K562 (cell line): ENCODE data around the gene RREB1. TPM values are rescaled to one million over a fixed set of nuclear protein-coding genes. Genes with fewer than 3 reads are reported as not detected.

Source experiments
- ATAC-seq: fragments of 200-7000 bp; cut with Tn5 transposase; 3 replicates; pipeline ENCODE4 v1.9.1; 2020; ENCODE audit warnings: moderate library complexity
- BruUV-seq: library from RNA; stranded (reverse); fragments of 400-500 nt; replicated peaks from 2 replicates; lab custom pipeline; 2021; lab: Mats Ljungman, UMichigan
- CTCF ChIA-PET: fragments of 300-600 bp; formaldehyde crosslinking; extraction: SDS; loops from one replicate; lab custom pipeline; 2021; ENCODE audit warnings: low intra/inter-chr PET ratio; lab: Yijun Ruan, JAX
- POLR2A ChIA-PET: fragments of 300-600, 350-650 bp; sonication (Branson Sonifier 250); formaldehyde crosslinking; extraction: SDS; loops from one replicate; lab custom pipeline; 2021; ENCODE audit warnings: antibody characterized with exemption, inconsistent platforms; lab: Yijun Ruan, JAX
- DNase-seq, 4 experiments: peaks; one replicate each; pipeline versions ENCODE4 v3.0.0 to v3.0.0-alpha.2; 2011 to 2018; ENCODE audit warnings: low spot score in 3 of 4, mixed read lengths in 3 of 4; ENCODE audit errors: extremely low read depth in 1 of 4
- FAIRE-seq: peaks from 2 replicates; lab custom pipeline; 2011; peaks lifted over from hg19 to GRCh38; lab: Jason Lieb, UNC
- H2AFZ ChIP-seq: 2 replicates; pipeline ENCODE4 v1.6.0; 2011; ENCODE audit warnings: low read depth, low read length, control low read depth, inconsistent platforms
- H3K27ac ChIP-seq: fragments of 200-600 bp; 3 replicates; pipeline ENCODE4 v1.8.0; 2011; ENCODE audit warnings: low read depth, mild to moderate bottlenecking, control low read depth, inconsistent platforms, low read length, moderate library complexity, mixed read lengths; ENCODE audit errors: extremely low read depth
- H3K27me3 ChIP-seq, 2 experiments: fragments of 300-600 bp in 1 of 2; 2 replicates in 1 of 2; 3 replicates in 1 of 2; pipeline versions ENCODE4 v1.6.0 to v1.8.0; 2011; ENCODE audit warnings: inconsistent platforms in 2 of 2, low read length in 2 of 2, mild to moderate bottlenecking in 1 of 2, mixed read lengths in 1 of 2, moderate library complexity in 1 of 2; ENCODE audit not compliant: control insufficient read depth in 2 of 2, insufficient read depth in 2 of 2
- H3K36me3 ChIP-seq: fragments of 300-600 bp; 3 replicates; pipeline ENCODE4 v1.8.0; 2011; ENCODE audit warnings: mild to moderate bottlenecking, low read length, inconsistent platforms; ENCODE audit not compliant: control insufficient read depth, insufficient read depth
- H3K4me1 ChIP-seq, 2 experiments: fragments of 200-600 bp in 1 of 2; replicated peaks in 1 of 2; 2 replicates in 1 of 2; 3 replicates in 1 of 2; pipeline versions ENCODE4 v1.5.1 to v1.8.0; 2011; ENCODE audit warnings: inconsistent platforms in 2 of 2, low read length in 2 of 2, mild to moderate bottlenecking in 1 of 2, mixed read lengths in 1 of 2, moderate library complexity in 1 of 2; ENCODE audit not compliant: control insufficient read depth in 2 of 2, insufficient read depth in 2 of 2
- H3K4me2 ChIP-seq: 2 replicates; pipeline ENCODE4 v1.6.1; 2011; ENCODE audit warnings: low read length, control low read depth, inconsistent platforms, mixed read lengths; ENCODE audit not compliant: insufficient read depth
- H3K4me3 ChIP-seq: fragments of 200-600 bp; sonication (generic), shearing (Covaris generic); 2 replicates; pipeline ENCODE4 v1.5.1; 2016; ENCODE audit warnings: control low read depth, inconsistent platforms
- H3K79me2 ChIP-seq: fragments of 200-600 bp; 3 replicates; pipeline ENCODE4 v1.8.0; 2011; ENCODE audit warnings: low read length, inconsistent platforms; ENCODE audit not compliant: control insufficient read depth, insufficient read depth
- H3K9ac ChIP-seq, 2 experiments: 2 replicates each; pipeline versions ENCODE4 v1.6.0 to v1.6.1; 2011; ENCODE audit warnings: low read depth in 2 of 2, low read length in 2 of 2, control low read depth in 1 of 2, inconsistent platforms in 1 of 2, mild to moderate bottlenecking in 1 of 2, mixed read lengths in 1 of 2; ENCODE audit not compliant: insufficient read depth in 1 of 2
- H3K9me1 ChIP-seq: one replicate; pipeline ENCODE4 v1.6.0; 2011; ENCODE audit warnings: inconsistent platforms, mild to moderate bottlenecking, low read length, moderate library complexity; ENCODE audit not compliant: control insufficient read depth, insufficient read depth
- H3K9me3 ChIP-seq: replicated peaks from 2 replicates; pipeline ENCODE4 v1.5.1; 2011; ENCODE audit warnings: low read depth, low read length, inconsistent platforms; ENCODE audit not compliant: control insufficient read depth, insufficient read depth
- H4K20me1 ChIP-seq: replicated peaks from 2 replicates; pipeline ENCODE4 v1.6.1; 2011; ENCODE audit warnings: low read length, inconsistent platforms, mixed read lengths; ENCODE audit not compliant: control insufficient read depth, insufficient read depth
- CREM ChIP-seq: IDR thresholded peaks from 2 replicates; pipeline ENCODE4 v1.6.1; 2014; ENCODE audit warnings: antibody characterized with exemption, low read depth
- FOSL1 ChIP-seq: fragments of 200-800 bp; sonication (Bioruptor generic); conservative IDR thresholded peaks from 2 replicates; pipeline ENCODE4 v1.6.1; 2016; ENCODE audit warnings: missing genetic modification characterization, missing compliant biosample characterization
- HDAC1 ChIP-seq, 2 experiments: fragments of 450-650 bp; IDR thresholded peaks; 2 replicates each; pipeline ENCODE4 v1.6.1; 2016 to 2017; ENCODE audit warnings: inconsistent platforms in 1 of 2, mild to moderate bottlenecking in 1 of 2, moderate library complexity in 1 of 2
- JUND ChIP-seq, 2 experiments: IDR thresholded peaks; 2 replicates in 1 of 2; 3 replicates in 1 of 2; pipeline ENCODE4 v1.6.1; 2011; ENCODE audit warnings: borderline replicate concordance in 2 of 2, low read depth in 2 of 2, low read length in 2 of 2, improper control_type of control experiment in 1 of 2, missing biosample characterization in 1 of 2, missing genetic modification characterization in 1 of 2, missing genetic modification reagents in 1 of 2
- KAT7 ChIP-seq: sonication (generic); formaldehyde crosslinking; IDR thresholded peaks from 2 replicates; pipeline ENCODE4 v1.8.0; 2022; ENCODE audit warnings: missing genetic modification reagents, mild to moderate bottlenecking, borderline replicate concordance
- SETDB1 ChIP-seq: IDR thresholded peaks from one replicate; pipeline ENCODE4 v1.6.1; 2012; ENCODE audit warnings: low read length, control low read depth, inconsistent platforms
- SMARCA4 ChIP-seq: fragments of 450-650 bp; IDR thresholded peaks from 2 replicates; pipeline ENCODE4 v1.6.1; 2016
- ZNF212 ChIP-seq: fragments of 450-650 bp; formaldehyde crosslinking; IDR thresholded peaks from 2 replicates; pipeline ENCODE4 v1.4.0; 2020; ENCODE audit warnings: mild to moderate bottlenecking
- WGBS: fragments of 100-300 bp; shearing (Covaris generic); methylation state at CpG from one replicate; pipeline ENCODE4 v1.1.6; 2016; ENCODE audit warnings: low coverage, mixed read lengths; ENCODE audit not compliant: insufficient coverage; ENCODE audit errors: missing lambda C conversion rate; 5-methylcytosine and 5-hydroxymethylcytosine counted together
- in situ Hi-C: fragments of 300-500 bp; cut with MboI; formaldehyde crosslinking; loops from 4 replicates; pipeline ENCODE4 v1.15.0; 2018; ENCODE audit warnings: inconsistent platforms, mixed read lengths
- intact Hi-C: fragments of 100-400 bp; cut with micrococcal nuclease; formaldehyde crosslinking; loops from 2 replicates; pipeline ENCODE4 v1.14.2; 2022
- polyA plus RNA-seq, 8 experiments: library from polyadenylated mRNA; depleted of rRNA in 4 of 8; stranded (reverse) in 5 of 8; unstranded in 3 of 8; fragments of >200 nt; fragmentation: Nextera tagmentation in 2 of 8; fragmentation: Illumina TruSeq in 1 of 8; extraction: Ambion mirVana in 2 of 8; extraction: Trizol in 1 of 8; gene quantifications; 2 replicates each; pipeline versions ENCODE4 v1.2.1 to v1.2.3, GENCODE V29; 2011 to 2014; ENCODE audit warnings: inconsistent platforms in 1 of 8, missing spikeins in 1 of 8
- total RNA-seq, 7 experiments: library from RNA; depleted of rRNA in 6 of 7; stranded (reverse); fragments of >200 nt in 6 of 7; fragmentation: Illumina TruSeq in 2 of 7; extraction: Trizol in 2 of 7; gene quantifications; 2 replicates each; pipeline versions ENCODE4 v1.2.1 to v1.2.3, GENCODE V29; 2011 to 2021; ENCODE audit warnings: low replicate concordance in 1 of 7
- TF ChIP-seq, protein P1 (sequence below): sonication (generic); formaldehyde crosslinking; IDR thresholded peaks from 2 replicates; pipeline ENCODE4 v1.8.0; 2022; ENCODE audit warnings: missing genetic modification reagents, mild to moderate bottlenecking, moderate library complexity, borderline replicate concordance
- TF ChIP-seq, protein P2 (sequence below), 2 experiments: fragments of 450-650 bp; IDR thresholded peaks; 2 replicates each; pipeline ENCODE4 v1.6.1; 2016
- TF ChIP-seq, protein P3 (sequence below), 2 experiments: fragments of 450-650 bp in 1 of 2; sonication (generic) in 1 of 2; formaldehyde crosslinking in 1 of 2; IDR thresholded peaks in 1 of 2; conservative IDR thresholded peaks in 1 of 2; 2 replicates each; pipeline versions ENCODE4 v1.6.1 to v1.8.1; 2016 to 2023; ENCODE audit warnings: mild to moderate bottlenecking in 2 of 2, moderate library complexity in 2 of 2, inconsistent platforms in 1 of 2, missing genetic modification reagents in 1 of 2

The RREB1 gene
- total and polyA plus RNA-seq, 9 of the 15 experiments (the other 6 are each of a cell fraction or from before 2014, with no cell fraction given): 3.3 to 64.2 (median 19.3) TPM

DNA sequence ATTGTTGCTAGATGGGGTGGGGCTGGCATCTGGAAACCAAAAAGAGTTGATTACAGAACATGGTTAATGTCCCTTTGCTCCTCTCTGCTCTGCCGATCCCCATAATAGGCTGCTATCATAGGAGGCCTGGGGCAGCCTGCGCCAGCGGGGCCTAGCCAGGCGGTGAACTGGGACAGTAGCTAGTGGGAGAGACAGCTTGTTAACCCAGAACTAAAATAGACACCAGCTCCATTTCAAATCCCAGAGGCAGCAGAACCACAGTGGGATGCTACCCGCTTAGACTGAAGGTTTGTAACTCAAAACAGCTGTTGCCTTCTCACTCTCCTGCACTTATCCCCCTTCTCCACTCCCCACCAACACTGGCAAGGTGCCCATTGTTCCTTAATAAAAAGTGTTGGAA lies 106.7 kb downstream of the RREB1 start:
- Histone ChIP-seq H3K9me3 (no peaks in the 10 kb centered on the region), H4K20me1 (no peaks in the 10 kb centered on the region), H3K9me1 (peaks cover 5% of the 10 kb centered on the region), H3K4me2 (no peak overlapping the region), H3K4me1 (peaks cover 11 to 16% of the 10 kb centered on the region in 2 experiments), H3K9ac (no peak overlapping the region; a peak in 1 of 4 replicates), H3K36me3 (peaks cover 92% of the 10 kb centered on the region), H3K27ac (peak overlapping the region; percentile 24; the same call in 2 of the 3 replicates), H3K79me2 (peaks cover 27% of the 10 kb centered on the region; the same call in 2 of the 3 replicates), H3K27me3 (no peaks in the 10 kb centered on the region), H2AFZ (no peak overlapping the region), H3K4me3 (no peak overlapping the region)
- in situ Hi-C loops: no loop called here
- ATAC-seq: no peak
- 97% methylated on average over 5 of the region's 5 CpGs for WGBS
- FAIRE-seq: no peak
- ChIA-PET CTCF (no interaction called here), POLR2A (interaction anchor here (1.1 to 1.6 kb wide), 4 partner anchors 10 to 416 kb away, joined by 3 to 13 read pairs (median 5); no protein-coding TSS in a partner anchor)
- no TSS peak for BruUV-seq
- TF ChIP-seq SETDB1 (no peak), KAT7 (CRISPR knock-in tag) (no peak)
- TF ChIP-seq, protein P1, sequence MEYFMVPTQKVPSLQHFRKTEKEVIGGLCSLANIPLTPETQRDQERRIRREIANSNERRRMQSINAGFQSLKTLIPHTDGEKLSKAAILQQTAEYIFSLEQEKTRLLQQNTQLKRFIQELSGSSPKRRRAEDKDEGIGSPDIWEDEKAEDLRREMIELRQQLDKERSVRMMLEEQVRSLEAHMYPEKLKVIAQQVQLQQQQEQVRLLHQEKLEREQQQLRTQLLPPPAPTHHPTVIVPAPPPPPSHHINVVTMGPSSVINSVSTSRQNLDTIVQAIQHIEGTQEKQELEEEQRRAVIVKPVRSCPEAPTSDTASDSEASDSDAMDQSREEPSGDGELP: peak; percentile 8; the same call in 1 of the 2 replicates
- DNase-seq: no peak
- intact Hi-C loops: no loop called here

DNA sequence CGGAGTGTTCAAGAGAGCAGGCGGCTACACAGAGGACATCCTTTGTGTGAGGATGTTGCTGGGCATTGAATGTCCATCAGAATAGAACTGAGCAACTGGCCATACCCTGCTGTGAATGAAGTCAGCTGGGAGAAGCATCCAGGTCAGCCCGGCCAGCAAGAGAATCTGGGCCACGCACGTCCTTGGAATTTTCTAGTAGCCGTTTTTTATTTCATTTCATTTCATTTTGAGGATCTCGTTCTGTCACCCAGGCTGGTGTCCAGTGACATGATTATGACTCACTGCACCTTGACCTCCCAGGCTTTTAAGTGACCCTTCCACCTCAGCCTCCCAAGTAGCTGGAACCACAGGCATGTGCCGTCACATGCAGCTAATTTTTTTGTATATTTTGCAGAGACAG lies 107.4 kb downstream of the RREB1 start:
- Histone ChIP-seq H3K9me1 (peaks cover 5% of the 10 kb centered on the region), H3K4me3 (no peak overlapping the region), H3K9ac (peak overlapping the region in 1 of 2 experiments; percentile 81; a peak in 2 of 4 replicates), H3K9me3 (no peaks in the 10 kb centered on the region), H3K27me3 (no peaks in the 10 kb centered on the region), H4K20me1 (no peaks in the 10 kb centered on the region), H3K36me3 (peaks cover 92% of the 10 kb centered on the region), H3K79me2 (peaks cover 29% of the 10 kb centered on the region; the same call in 2 of the 3 replicates), H2AFZ (no peak overlapping the region), H3K27ac (peak overlapping the region; percentile 24; the same call in 2 of the 3 replicates), H3K4me2 (no peak overlapping the region), H3K4me1 (peaks cover 11 to 16% of the 10 kb centered on the region in 2 experiments)
- WGBS: 59% methylated on average over 8 of the region's 8 CpGs
- FAIRE-seq: peak; percentile 87
- intact Hi-C loops: no loop called here
- peak in 2 of 4 experiments; percentile 47 to 77 for DNase-seq
- in situ Hi-C loops: no loop called here
- ATAC-seq: peak; percentile 65
- POLR2A ChIA-PET: interaction anchor here (1.0 to 1.6 kb wide), 5 partner anchors 9 to 417 kb away, joined by 3 to 13 read pairs (median 5); no protein-coding TSS in a partner anchor
- CTCF ChIA-PET: no interaction called here
- BruUV-seq: no TSS peak
- TF ChIP-seq ZNF212 (CRISPR knock-in tag) (no peak), CREM (0 out of 2 replicates have a peak, but pooled peaks have one; percentile 27), SMARCA4 (peak; percentile 52), HDAC1 (IDR thresholded peaks at IDR 0.05) (0 out of 4 replicates have a peak, but pooled peaks of 1 of the 2 experiments have one; percentile 12), FOSL1 (tag) (peak; percentile 96), JUND (IDR thresholded peaks at IDR 0.05; ENCODE audit: borderline replicate concordance, low read depth, low read length) (peak; percentile 93), JUND (tag; IDR thresholded peaks at IDR 0.05; ENCODE audit: borderline replicate concordance, low read depth, low read length) (peak; percentile 61; the same call in 1 of the 3 replicates)
- TF ChIP-seq, protein P2, sequence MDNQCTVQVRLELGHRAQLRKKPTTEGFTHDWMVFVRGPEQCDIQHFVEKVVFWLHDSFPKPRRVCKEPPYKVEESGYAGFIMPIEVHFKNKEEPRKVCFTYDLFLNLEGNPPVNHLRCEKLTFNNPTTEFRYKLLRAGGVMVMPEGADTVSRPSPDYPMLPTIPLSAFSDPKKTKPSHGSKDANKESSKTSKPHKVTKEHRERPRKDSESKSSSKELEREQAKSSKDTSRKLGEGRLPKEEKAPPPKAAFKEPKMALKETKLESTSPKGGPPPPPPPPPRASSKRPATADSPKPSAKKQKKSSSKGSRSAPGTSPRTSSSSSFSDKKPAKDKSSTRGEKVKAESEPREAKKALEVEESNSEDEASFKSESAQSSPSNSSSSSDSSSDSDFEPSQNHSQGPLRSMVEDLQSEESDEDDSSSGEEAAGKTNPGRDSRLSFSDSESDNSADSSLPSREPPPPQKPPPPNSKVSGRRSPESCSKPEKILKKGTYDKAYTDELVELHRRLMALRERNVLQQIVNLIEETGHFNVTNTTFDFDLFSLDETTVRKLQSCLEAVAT (IDR thresholded peaks at IDR 0.05): peak in 1 of 2 experiments; percentile 61; a peak in 1 of 4 replicates
- TF ChIP-seq, protein P3, sequence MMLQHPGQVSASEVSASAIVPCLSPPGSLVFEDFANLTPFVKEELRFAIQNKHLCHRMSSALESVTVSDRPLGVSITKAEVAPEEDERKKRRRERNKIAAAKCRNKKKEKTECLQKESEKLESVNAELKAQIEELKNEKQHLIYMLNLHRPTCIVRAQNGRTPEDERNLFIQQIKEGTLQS (IDR thresholded peaks at IDR 0.05): peak; percentile 88
- TF ChIP-seq, protein P3 (CRISPR knock-in tag; conservative IDR thresholded peaks at IDR 0.05): no peak
